PC-3 (cell line): ENCODE data around the gene KCNQ1. TPM values are rescaled to one million over a fixed set of nuclear protein-coding genes. Genes with fewer than 3 reads are reported as not detected.
A peak's percentile ranks its signal among the peaks of the same experiment; 100 is the strongest.

ENCODE experiments used
- ATAC-seq: fragments of 200-7000 bp; cut with Tn5 transposase; 2 replicates; pipeline ENCODE4 v1.9.1; 2020; ENCODE audit warnings: mild to moderate bottlenecking, moderate library complexity
- BruUV-seq: library from RNA; stranded (reverse); fragments of 400-500 nt; replicated peaks from 2 replicates; lab custom pipeline; 2021; lab: Mats Ljungman, UMichigan
- CTCF ChIA-PET: fragments of 300-600 bp; sonication (Branson Sonifier 250); formaldehyde crosslinking; loops from one replicate; lab custom pipeline; 2022; ENCODE audit warnings: antibody characterized with exemption; lab: Charles Lee
- POLR2A ChIA-PET: fragments of 300-600 bp; sonication (Branson Sonifier 250); formaldehyde crosslinking; loops from one replicate; lab custom pipeline; 2022; ENCODE audit warnings: antibody characterized with exemption; ENCODE audit not compliant: unreplicated experiment; lab: Charles Lee
- DNase-seq: peaks from one replicate; pipeline ENCODE4 v3.0.0-alpha.2; 2015
- H2AFZ ChIP-seq: fragments of 300-600 bp; sonication (generic); 2 replicates; pipeline ENCODE4 v1.6.0; 2016; ENCODE audit warnings: antibody characterized with exemption, low read length
- H3F3A ChIP-seq: fragments of 300-600 bp; sonication (generic); one replicate; pipeline ENCODE4 v1.6.0; 2017; ENCODE audit warnings: antibody characterized with exemption, low read length, control low read depth, mild to moderate bottlenecking; ENCODE audit not compliant: unreplicated experiment
- H3K27ac ChIP-seq: fragments of 300-600 bp; sonication (generic); 2 replicates; pipeline ENCODE4 v1.5.1; 2016; ENCODE audit warnings: mild to moderate bottlenecking, low read length
- H3K27me3 ChIP-seq: fragments of 300-600 bp; sonication (generic); 2 replicates; pipeline ENCODE4 v1.6.1; 2016; ENCODE audit warnings: low read length, mixed read lengths
- H3K36me3 ChIP-seq: fragments of 300-600 bp; sonication (generic); 2 replicates; pipeline ENCODE4 v1.6.1; 2016; ENCODE audit warnings: low read depth, mixed run types, low read length, mixed read lengths
- H3K4me1 ChIP-seq: fragments of 300-600 bp; sonication (generic); 2 replicates; pipeline ENCODE4 v1.5.1; 2016; ENCODE audit warnings: low read length; ENCODE audit not compliant: insufficient read depth
- H3K4me2 ChIP-seq: fragments of 300-600 bp; sonication (generic); 2 replicates; pipeline ENCODE4 v1.6.0; 2016; ENCODE audit warnings: low read length
- H3K4me3 ChIP-seq: fragments of 300-600 bp; sonication (generic); 2 replicates; pipeline ENCODE4 v1.5.1; 2016; ENCODE audit warnings: mild to moderate bottlenecking, low read length, mixed read lengths
- H3K79me2 ChIP-seq: fragments of 300-600 bp; sonication (generic); 2 replicates; pipeline ENCODE4 v1.6.1; 2017; ENCODE audit warnings: low read length, mixed read lengths
- H3K9ac ChIP-seq: fragments of 300-600 bp; sonication (generic); 2 replicates; pipeline ENCODE4 v1.6.0; 2016; ENCODE audit warnings: mild to moderate bottlenecking, low read length
- H3K9me2 ChIP-seq: fragments of 300-600 bp; sonication (generic); replicated peaks from 2 replicates; pipeline ENCODE4 v1.6.1; 2016; ENCODE audit warnings: mixed run types, low read length, mixed read lengths
- H3K9me3 ChIP-seq: fragments of 300-600 bp; sonication (generic); 2 replicates; pipeline ENCODE4 v1.6.1; 2016; ENCODE audit warnings: low read length, mixed read lengths
- H4K20me1 ChIP-seq: fragments of 300-600 bp; sonication (generic); 2 replicates; pipeline ENCODE4 v1.6.1; 2016; ENCODE audit warnings: low read length, mixed read lengths
- EZH2 ChIP-seq: fragments of 300-600 bp; sonication (generic); IDR thresholded peaks from one replicate; pipeline ENCODE4 v1.6.1; 2017; ENCODE audit warnings: antibody characterized with exemption, mild to moderate bottlenecking, low read length; ENCODE audit not compliant: unreplicated experiment
- EZH2phosphoT487 ChIP-seq: fragments of 300-600 bp; sonication (generic); IDR thresholded peaks from 2 replicates; pipeline ENCODE4 v1.6.1; 2018; ENCODE audit warnings: mild to moderate bottlenecking, antibody characterized with exemption, low read length, borderline replicate concordance
- intact Hi-C: fragments of 100-400 bp; cut with micrococcal nuclease; formaldehyde crosslinking; loops from 2 replicates; pipeline ENCODE4 v1.9.0; 2023
- total RNA-seq: library from RNA; depleted of rRNA; stranded (reverse); fragments of >200 nt; gene quantifications from 2 replicates; pipeline ENCODE4 v1.2.3, GENCODE V29; 2014
- TF ChIP-seq, protein P1 (sequence below): fragments of 300-600 bp; sonication (generic); conservative IDR thresholded peaks from 2 replicates; pipeline ENCODE4 v1.5.1; 2017; ENCODE audit warnings: antibody characterized with exemption, low read depth, mild to moderate bottlenecking, low read length

Gene KCNQ1
- total RNA-seq, 1 experiment from 2014 or later = 0.40 TPM

GRCh38 chr11:2825889-2826678 is 381.3 kb downstream of the KCNQ1 start:
- H3K4me1 ChIP-seq = peaks cover 19% of the 10 kb centered on the region
- ChIA-PET POLR2A (no interaction called here), CTCF (no interaction called here)
- H3K9me2 ChIP-seq = no peaks in the 10 kb centered on the region
- peak overlapping the region; percentile 79 for H3K4me2 ChIP-seq
- ATAC-seq = peak; percentile 91
- H3K27me3 ChIP-seq = no peaks in the 10 kb centered on the region
- peak overlapping the region; percentile 76 for H2AFZ ChIP-seq
- no TSS peak for BruUV-seq
- H3K9ac ChIP-seq = peak overlapping the region; percentile 36
- peak overlapping the region; percentile 28; the same call in 1 of the 2 replicates for H3K4me3 ChIP-seq
- intact Hi-C loops = no loop called here
- H4K20me1 ChIP-seq = no peaks in the 10 kb centered on the region
- DNase-seq = peak; percentile 88
- no peaks in the 10 kb centered on the region for H3K36me3 ChIP-seq
- H3F3A ChIP-seq = no peaks in the 10 kb centered on the region
- H3K27ac ChIP-seq = peak overlapping the region; percentile 78
- no peaks in the 10 kb centered on the region for H3K79me2 ChIP-seq
- peaks cover 11% of the 10 kb centered on the region; the same call in 1 of the 2 replicates for H3K9me3 ChIP-seq
- TF ChIP-seq, protein P1, sequence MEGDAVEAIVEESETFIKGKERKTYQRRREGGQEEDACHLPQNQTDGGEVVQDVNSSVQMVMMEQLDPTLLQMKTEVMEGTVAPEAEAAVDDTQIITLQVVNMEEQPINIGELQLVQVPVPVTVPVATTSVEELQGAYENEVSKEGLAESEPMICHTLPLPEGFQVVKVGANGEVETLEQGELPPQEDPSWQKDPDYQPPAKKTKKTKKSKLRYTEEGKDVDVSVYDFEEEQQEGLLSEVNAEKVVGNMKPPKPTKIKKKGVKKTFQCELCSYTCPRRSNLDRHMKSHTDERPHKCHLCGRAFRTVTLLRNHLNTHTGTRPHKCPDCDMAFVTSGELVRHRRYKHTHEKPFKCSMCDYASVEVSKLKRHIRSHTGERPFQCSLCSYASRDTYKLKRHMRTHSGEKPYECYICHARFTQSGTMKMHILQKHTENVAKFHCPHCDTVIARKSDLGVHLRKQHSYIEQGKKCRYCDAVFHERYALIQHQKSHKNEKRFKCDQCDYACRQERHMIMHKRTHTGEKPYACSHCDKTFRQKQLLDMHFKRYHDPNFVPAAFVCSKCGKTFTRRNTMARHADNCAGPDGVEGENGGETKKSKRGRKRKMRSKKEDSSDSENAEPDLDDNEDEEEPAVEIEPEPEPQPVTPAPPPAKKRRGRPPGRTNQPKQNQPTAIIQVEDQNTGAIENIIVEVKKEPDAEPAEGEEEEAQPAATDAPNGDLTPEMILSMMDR = no peak
- TF ChIP-seq EZH2 (no peak), EZH2phosphoT487 (no peak)

GRCh38 chr11:2826679-2827056 is 381.9 kb downstream of the KCNQ1 start:
- no peak overlapping the region for H2AFZ ChIP-seq
- H3K79me2 ChIP-seq = no peaks in the 10 kb centered on the region
- no peaks in the 10 kb centered on the region for H3K9me2 ChIP-seq
- no TSS peak for BruUV-seq
- 0 out of 2 replicates have a peak overlapping the region, but pooled peaks have one; percentile 79 for H3K4me2 ChIP-seq
- H3K36me3 ChIP-seq = no peaks in the 10 kb centered on the region
- H3K9me3 ChIP-seq = peaks cover 11% of the 10 kb centered on the region; the same call in 1 of the 2 replicates
- no peaks in the 10 kb centered on the region for H3F3A ChIP-seq
- no peak overlapping the region for H3K4me3 ChIP-seq
- no peaks in the 10 kb centered on the region for H3K27me3 ChIP-seq
- H4K20me1 ChIP-seq = no peaks in the 10 kb centered on the region
- peak overlapping the region; percentile 19; the same call in 1 of the 2 replicates for H3K9ac ChIP-seq
- CTCF ChIA-PET = no interaction called here
- POLR2A ChIA-PET = no interaction called here
- intact Hi-C loops = no loop called here
- DNase-seq (no peak), ATAC-seq (no peak)
- no peak overlapping the region; the same call in 1 of the 2 replicates for H3K27ac ChIP-seq
- H3K4me1 ChIP-seq = peaks cover 19% of the 10 kb centered on the region
- TF ChIP-seq, protein P1 = no peak
- TF ChIP-seq EZH2 = no peak
- TF ChIP-seq EZH2phosphoT487 = no peak

DNA sequence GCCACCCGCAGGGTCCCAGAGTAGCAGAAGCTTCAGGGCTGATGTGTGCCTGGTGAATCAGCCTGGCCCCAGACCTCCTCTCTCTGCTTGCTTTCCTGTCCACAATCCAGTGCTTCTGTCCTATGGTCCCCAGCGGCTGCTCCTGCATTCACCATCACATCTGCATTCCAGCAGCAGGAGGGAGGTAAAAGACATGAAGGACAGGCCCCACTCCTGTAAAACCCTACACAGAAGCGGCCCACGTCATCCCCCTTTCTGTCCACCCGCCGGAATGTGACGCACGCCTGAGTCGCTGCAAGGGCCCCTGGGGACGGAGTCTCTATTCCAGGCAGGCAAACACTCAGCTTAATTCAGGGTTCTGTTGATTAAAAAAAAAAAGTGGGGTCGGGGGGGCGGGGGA is 382.4 kb downstream of the KCNQ1 start:
- no peaks in the 10 kb centered on the region for H3K9me2 ChIP-seq
- intact Hi-C loops = no loop called here
- no peak overlapping the region for H3K9ac ChIP-seq
- ChIA-PET CTCF (no interaction called here), POLR2A (no interaction called here)
- H3K27me3 ChIP-seq = no peaks in the 10 kb centered on the region
- H3K9me3 ChIP-seq = peaks cover 11% of the 10 kb centered on the region; the same call in 1 of the 2 replicates
- no peak for ATAC-seq
- no peak overlapping the region for H2AFZ ChIP-seq
- DNase-seq = no peak
- no peak overlapping the region for H3K27ac ChIP-seq
- TF ChIP-seq, protein P1 = no peak
- no peak for TF ChIP-seq EZH2
- TF ChIP-seq EZH2phosphoT487 = no peak
- no TSS peak for BruUV-seq
- H3K4me3 ChIP-seq = no peak overlapping the region
- H4K20me1 ChIP-seq = no peaks in the 10 kb centered on the region
- H3K4me2 ChIP-seq = no peak overlapping the region
- no peaks in the 10 kb centered on the region for H3K36me3 ChIP-seq
- H3K4me1 ChIP-seq = peaks cover 19% of the 10 kb centered on the region
- no peaks in the 10 kb centered on the region for H3F3A ChIP-seq
- no peaks in the 10 kb centered on the region for H3K79me2 ChIP-seq
